KOPT-K1 (cell line): Measurements from ENCODE around the gene GRIK1.

ENCODE experiments used
- H3K27ac ChIP-seq: fragments of 200-600 bp; sonication (generic); 2 replicates; pipeline ENCODE4 v1.5.1; 2016; ENCODE audit warnings: antibody characterized with exemption, mild to moderate bottlenecking, low read depth, low read length; ENCODE audit not compliant: poor library complexity, severe bottlenecking
- H3K36me3 ChIP-seq: fragments of 200-600 bp; sonication (generic); 2 replicates; pipeline ENCODE4 v1.5.1; 2017; ENCODE audit warnings: antibody characterized with exemption, mild to moderate bottlenecking, low read length, moderate library complexity; ENCODE audit not compliant: insufficient read depth
- H3K9me3 ChIP-seq: fragments of 200-600 bp; sonication (generic); 2 replicates; pipeline ENCODE4 v1.5.1; 2017; ENCODE audit warnings: antibody characterized with exemption, low read length, mild to moderate bottlenecking; ENCODE audit not compliant: insufficient read depth, poor library complexity, severe bottlenecking

GRIK1 gene

DNA sequence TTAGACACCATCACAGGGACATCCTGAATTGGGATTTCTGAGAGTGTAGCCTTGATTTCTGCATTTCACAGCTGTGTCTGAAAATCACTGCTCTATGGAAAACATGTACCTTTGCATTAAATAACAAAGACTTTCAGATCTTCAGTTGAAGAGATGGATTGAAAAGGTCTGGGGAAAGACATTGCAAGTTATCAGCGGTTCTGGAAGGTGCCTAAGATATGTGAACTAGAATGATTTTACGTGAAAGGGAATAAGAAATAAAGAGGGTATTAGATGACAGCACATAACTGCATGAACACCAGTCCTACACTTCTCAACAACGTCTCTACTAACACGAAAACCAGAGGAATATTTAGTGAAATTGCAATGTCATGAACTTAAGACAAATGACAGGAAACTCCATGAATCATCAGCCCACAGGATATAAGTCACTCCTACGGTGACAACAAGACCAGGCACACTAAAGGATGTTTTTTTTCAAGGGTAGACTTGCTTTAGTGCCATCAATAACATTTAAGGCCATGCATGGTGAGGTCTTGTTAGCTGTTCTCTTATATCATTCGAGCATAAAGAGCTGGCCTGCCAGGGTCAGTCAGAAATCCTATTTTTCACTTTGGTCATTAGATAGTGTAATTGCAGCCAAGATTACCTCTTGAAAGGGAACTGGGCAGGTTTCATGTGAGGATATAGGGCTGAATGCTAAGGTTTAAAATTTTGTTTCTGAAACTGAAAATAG, 283.1 kb downstream of the GRIK1 start:
- H3K9me3 ChIP-seq, result no peaks in the 10 kb centered on the region
- no peaks in the 10 kb centered on the region for H3K36me3 ChIP-seq
- no peak overlapping the region for H3K27ac ChIP-seq

GRCh38 chr21:29655577-29655976, 284.2 kb downstream of the GRIK1 start:
- Histone ChIP-seq H3K9me3 (no peaks in the 10 kb centered on the region), H3K36me3 (no peaks in the 10 kb centered on the region), H3K27ac (no peak overlapping the region)

- Histone ChIP-seq H3K27ac (no peak overlapping the region), H3K9me3 (no peaks in the 10 kb centered on the region)
Measured at GRCh38 chr21:29654855-29655254, 284.9 kb downstream of the GRIK1 start.

DNA sequence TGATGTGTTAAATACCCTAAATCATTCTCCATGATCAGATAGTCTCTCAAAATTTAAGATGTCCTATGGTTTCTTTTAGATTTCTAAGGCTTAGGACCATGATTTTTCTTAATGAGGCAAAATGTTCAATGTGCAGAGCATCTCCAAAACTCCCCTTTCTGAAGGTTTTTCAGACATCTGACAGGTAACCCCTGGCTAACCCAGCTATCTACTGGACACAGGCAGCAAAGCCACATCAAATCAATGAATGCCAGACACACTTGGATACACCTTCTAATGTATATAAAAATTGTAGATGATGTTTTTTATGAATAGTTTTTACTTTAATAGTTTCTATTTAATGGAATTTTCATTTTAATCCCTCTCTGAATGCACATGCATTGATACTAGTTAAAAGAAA, 285.6 kb downstream of the GRIK1 start:
- H3K36me3 ChIP-seq, result no peaks in the 10 kb centered on the region
- H3K9me3 ChIP-seq, result no peaks in the 10 kb centered on the region
- no peak overlapping the region for H3K27ac ChIP-seq

More at GRCh38 chr21:29654855-29655254, 284.9 kb downstream of the GRIK1 start:
- H3K36me3 ChIP-seq, result no peaks in the 10 kb centered on the region

- no peak overlapping the region for H3K27ac ChIP-seq
Measured at GRCh38 chr21:29650523-29651022, 289.2 kb downstream of the GRIK1 start.

DNA sequence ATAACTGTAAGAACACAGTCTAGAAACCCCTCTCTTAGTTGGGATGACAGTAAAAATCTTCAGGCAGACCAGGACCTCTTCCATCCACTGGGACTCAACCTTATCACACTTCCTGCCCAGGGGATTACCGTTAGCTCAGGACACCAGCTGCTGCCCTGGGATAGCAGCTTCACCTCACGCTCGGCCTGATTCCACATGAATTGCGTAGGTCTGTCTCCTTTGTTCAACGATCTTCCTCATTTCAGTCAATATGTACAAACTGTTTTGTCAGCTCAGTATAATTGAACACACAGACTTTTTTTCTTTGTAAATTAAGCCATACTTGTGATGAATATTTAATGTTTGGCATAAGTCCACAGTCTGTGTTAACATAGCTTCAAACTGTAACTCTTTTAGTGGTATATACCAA, 290.4 kb downstream of the GRIK1 start:
- no peak overlapping the region for H3K27ac ChIP-seq
- no peaks in the 10 kb centered on the region for H3K9me3 ChIP-seq
- H3K36me3 ChIP-seq, result no peaks in the 10 kb centered on the region

More at GRCh38 chr21:29650523-29651022, 289.2 kb downstream of the GRIK1 start:
- Histone ChIP-seq H3K9me3 (no peaks in the 10 kb centered on the region), H3K36me3 (no peaks in the 10 kb centered on the region)

DNA sequence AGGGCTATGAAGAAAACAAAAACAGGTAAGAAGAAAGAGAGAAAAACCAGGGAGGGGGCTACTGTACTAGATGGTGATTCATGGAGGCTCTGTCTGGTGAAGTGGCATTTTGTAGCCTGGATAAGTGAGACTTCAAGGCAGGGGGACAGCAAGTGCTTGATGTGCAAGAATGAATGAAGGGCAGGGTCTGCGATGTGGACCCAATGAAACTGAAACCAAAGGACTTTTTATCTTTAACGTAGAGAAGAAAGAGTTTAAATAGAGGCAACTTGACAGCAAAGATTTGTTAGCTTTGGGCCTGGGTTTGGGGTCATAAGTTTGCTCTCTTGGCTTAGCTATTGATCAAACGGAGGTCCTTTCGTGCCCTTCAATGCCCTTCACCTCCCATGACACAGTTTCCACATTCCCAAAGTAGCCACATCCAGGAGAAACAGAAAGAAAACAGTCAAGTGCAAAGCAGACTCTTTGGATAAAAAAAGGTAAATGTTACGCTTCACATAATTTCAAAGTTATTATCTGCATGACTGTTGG, 291.0 kb downstream of the GRIK1 start:
- Histone ChIP-seq H3K9me3 (no peaks in the 10 kb centered on the region), H3K27ac (no peak overlapping the region), H3K36me3 (no peaks in the 10 kb centered on the region)

DNA sequence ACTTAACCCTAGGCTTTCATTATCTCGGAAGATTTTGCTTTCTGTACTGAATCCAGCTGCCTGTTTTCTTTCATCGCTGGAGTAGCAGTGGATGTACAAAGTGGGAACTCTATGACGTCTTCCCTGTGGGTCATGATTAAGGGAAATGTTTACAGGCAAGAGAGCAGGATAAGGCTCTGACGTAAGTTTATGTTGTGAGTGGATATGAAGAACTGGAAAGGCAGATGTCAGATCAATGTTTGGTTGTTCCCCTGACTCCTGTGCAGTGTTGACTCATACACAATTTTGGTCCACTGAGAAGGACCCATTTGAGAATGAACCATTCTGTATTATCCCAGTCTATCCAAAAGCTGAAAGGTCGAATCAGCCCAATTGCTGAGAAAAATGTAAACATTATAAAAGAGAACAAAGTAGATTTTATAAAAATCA, 292.4 kb downstream of the GRIK1 start:
- H3K36me3 ChIP-seq, result no peaks in the 10 kb centered on the region
- no peaks in the 10 kb centered on the region for H3K9me3 ChIP-seq
- H3K27ac ChIP-seq, result no peak overlapping the region

- no peaks in the 10 kb centered on the region for H3K9me3 ChIP-seq
- no peaks in the 10 kb centered on the region for H3K36me3 ChIP-seq
- no peak overlapping the region for H3K27ac ChIP-seq
Measured at GRCh38 chr21:29645666-29646553, 293.9 kb downstream of the GRIK1 start.

GRCh38 chr21:29643289-29643688, 296.5 kb downstream of the GRIK1 start:
- Histone ChIP-seq H3K27ac (no peak overlapping the region), H3K36me3 (no peaks in the 10 kb centered on the region), H3K9me3 (no peaks in the 10 kb centered on the region)

- H3K27ac ChIP-seq, result no peak overlapping the region
- no peaks in the 10 kb centered on the region for H3K36me3 ChIP-seq
Measured at GRCh38 chr21:29642551-29643245, 297.1 kb downstream of the GRIK1 start.

GRCh38 chr21:29641635-29642550, 297.9 kb downstream of the GRIK1 start:
- no peaks in the 10 kb centered on the region for H3K36me3 ChIP-seq
- H3K9me3 ChIP-seq, result no peaks in the 10 kb centered on the region
- no peak overlapping the region for H3K27ac ChIP-seq

More at GRCh38 chr21:29642551-29643245, 297.1 kb downstream of the GRIK1 start:
- no peaks in the 10 kb centered on the region for H3K9me3 ChIP-seq

- no peaks in the 10 kb centered on the region for H3K9me3 ChIP-seq
- H3K36me3 ChIP-seq, result no peaks in the 10 kb centered on the region
- no peak overlapping the region for H3K27ac ChIP-seq
Measured at GRCh38 chr21:29641001-29641634, 298.7 kb downstream of the GRIK1 start.
